Measurements from ENCODE around the gene SRRD. TPM values are rescaled to one million over a fixed set of nuclear protein-coding genes. Genes with fewer than 3 reads are reported as not detected.

SRRD gene
- total RNA-seq, 1 experiment from 2014 or later: 25.1 TPM

GRCh38 chr22:26463688-26464087 is 20.0 kb upstream of the SRRD start (continued):
- TF ChIP-seq ZNF138 (CRISPR knock-in tag; conservative IDR thresholded peaks at IDR 0.05): no peak
- TF ChIP-seq PRRX2 (CRISPR knock-in tag; IDR thresholded peaks at IDR 0.05): no peak

DNA sequence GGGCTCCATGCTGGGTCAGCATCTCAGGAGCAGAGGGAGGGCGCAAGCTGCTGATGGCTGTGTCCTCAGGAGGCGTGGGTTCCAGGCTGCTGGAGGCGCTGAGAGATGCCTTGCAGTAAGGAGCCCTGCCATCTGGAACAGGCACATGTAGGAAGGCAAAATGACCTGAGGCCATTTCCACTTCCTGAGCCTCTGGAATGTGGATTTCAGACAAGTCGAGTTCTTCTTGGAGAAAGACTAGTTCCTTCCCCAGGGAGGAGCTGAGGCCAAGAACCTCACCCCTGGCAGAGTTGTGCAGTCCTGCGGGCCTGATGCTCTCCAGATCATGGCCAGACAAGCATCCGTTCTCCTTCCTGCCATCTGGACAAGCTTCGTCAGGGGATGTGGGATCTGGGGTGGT is 19.4 kb upstream of the SRRD start:
- Mint-ChIP-seq H3K36me3 (peaks cover 65% of the 10 kb centered on the region), H3K4me1 (peaks cover 4% of the 10 kb centered on the region; the same call in 1 of the 2 replicates), H3K27ac (no peak overlapping the region), H3K9me3 (no peaks in the 10 kb centered on the region), H3K27me3 (ENCODE audit: low read depth) (no peaks in the 10 kb centered on the region), H3K4me3 (no peak overlapping the region)
- POLR2A ChIA-PET: no interaction called here
- ATAC-seq (no peak), DNase-seq (ENCODE audit: low spot score) (no peak)
- no peak for TF ChIP-seq ZNF423 (CRISPR knock-in tag; IDR thresholded peaks at IDR 0.05)
- TF ChIP-seq, protein P1, sequence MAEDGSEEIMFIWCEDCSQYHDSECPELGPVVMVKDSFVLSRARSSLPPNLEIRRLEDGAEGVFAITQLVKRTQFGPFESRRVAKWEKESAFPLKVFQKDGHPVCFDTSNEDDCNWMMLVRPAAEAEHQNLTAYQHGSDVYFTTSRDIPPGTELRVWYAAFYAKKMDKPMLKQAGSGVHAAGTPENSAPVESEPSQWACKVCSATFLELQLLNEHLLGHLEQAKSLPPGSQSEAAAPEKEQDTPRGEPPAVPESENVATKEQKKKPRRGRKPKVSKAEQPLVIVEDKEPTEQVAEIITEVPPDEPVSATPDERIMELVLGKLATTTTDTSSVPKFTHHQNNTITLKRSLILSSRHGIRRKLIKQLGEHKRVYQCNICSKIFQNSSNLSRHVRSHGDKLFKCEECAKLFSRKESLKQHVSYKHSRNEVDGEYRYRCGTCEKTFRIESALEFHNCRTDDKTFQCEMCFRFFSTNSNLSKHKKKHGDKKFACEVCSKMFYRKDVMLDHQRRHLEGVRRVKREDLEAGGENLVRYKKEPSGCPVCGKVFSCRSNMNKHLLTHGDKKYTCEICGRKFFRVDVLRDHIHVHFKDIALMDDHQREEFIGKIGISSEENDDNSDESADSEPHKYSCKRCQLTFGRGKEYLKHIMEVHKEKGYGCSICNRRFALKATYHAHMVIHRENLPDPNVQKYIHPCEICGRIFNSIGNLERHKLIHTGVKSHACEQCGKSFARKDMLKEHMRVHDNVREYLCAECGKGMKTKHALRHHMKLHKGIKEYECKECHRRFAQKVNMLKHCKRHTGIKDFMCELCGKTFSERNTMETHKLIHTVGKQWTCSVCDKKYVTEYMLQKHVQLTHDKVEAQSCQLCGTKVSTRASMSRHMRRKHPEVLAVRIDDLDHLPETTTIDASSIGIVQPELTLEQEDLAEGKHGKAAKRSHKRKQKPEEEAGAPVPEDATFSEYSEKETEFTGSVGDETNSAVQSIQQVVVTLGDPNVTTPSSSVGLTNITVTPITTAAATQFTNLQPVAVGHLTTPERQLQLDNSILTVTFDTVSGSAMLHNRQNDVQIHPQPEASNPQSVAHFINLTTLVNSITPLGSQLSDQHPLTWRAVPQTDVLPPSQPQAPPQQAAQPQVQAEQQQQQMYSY (CRISPR knock-in tag; IDR thresholded peaks at IDR 0.05): no peak
- no peak for TF ChIP-seq ZNF219 (CRISPR knock-in tag; IDR thresholded peaks at IDR 0.05; ENCODE audit: borderline replicate concordance)
- TF ChIP-seq, protein P2, sequence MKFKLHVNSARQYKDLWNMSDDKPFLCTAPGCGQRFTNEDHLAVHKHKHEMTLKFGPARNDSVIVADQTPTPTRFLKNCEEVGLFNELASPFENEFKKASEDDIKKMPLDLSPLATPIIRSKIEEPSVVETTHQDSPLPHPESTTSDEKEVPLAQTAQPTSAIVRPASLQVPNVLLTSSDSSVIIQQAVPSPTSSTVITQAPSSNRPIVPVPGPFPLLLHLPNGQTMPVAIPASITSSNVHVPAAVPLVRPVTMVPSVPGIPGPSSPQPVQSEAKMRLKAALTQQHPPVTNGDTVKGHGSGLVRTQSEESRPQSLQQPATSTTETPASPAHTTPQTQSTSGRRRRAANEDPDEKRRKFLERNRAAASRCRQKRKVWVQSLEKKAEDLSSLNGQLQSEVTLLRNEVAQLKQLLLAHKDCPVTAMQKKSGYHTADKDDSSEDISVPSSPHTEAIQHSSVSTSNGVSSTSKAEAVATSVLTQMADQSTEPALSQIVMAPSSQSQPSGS (CRISPR knock-in tag; IDR thresholded peaks at IDR 0.05; ENCODE audit: borderline replicate concordance, low read depth): no peak
- TF ChIP-seq RELA (CRISPR knock-in tag; IDR thresholded peaks at IDR 0.05; ENCODE audit: borderline replicate concordance): no peak
- TF ChIP-seq, protein P3, sequence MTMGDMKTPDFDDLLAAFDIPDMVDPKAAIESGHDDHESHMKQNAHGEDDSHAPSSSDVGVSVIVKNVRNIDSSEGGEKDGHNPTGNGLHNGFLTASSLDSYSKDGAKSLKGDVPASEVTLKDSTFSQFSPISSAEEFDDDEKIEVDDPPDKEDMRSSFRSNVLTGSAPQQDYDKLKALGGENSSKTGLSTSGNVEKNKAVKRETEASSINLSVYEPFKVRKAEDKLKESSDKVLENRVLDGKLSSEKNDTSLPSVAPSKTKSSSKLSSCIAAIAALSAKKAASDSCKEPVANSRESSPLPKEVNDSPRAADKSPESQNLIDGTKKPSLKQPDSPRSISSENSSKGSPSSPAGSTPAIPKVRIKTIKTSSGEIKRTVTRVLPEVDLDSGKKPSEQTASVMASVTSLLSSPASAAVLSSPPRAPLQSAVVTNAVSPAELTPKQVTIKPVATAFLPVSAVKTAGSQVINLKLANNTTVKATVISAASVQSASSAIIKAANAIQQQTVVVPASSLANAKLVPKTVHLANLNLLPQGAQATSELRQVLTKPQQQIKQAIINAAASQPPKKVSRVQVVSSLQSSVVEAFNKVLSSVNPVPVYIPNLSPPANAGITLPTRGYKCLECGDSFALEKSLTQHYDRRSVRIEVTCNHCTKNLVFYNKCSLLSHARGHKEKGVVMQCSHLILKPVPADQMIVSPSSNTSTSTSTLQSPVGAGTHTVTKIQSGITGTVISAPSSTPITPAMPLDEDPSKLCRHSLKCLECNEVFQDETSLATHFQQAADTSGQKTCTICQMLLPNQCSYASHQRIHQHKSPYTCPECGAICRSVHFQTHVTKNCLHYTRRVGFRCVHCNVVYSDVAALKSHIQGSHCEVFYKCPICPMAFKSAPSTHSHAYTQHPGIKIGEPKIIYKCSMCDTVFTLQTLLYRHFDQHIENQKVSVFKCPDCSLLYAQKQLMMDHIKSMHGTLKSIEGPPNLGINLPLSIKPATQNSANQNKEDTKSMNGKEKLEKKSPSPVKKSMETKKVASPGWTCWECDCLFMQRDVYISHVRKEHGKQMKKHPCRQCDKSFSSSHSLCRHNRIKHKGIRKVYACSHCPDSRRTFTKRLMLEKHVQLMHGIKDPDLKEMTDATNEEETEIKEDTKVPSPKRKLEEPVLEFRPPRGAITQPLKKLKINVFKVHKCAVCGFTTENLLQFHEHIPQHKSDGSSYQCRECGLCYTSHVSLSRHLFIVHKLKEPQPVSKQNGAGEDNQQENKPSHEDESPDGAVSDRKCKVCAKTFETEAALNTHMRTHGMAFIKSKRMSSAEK (CRISPR knock-in tag; IDR thresholded peaks at IDR 0.05; ENCODE audit: borderline replicate concordance): no peak
- TF ChIP-seq ZBTB43 (CRISPR knock-in tag; IDR thresholded peaks at IDR 0.05): no peak
- no peak for TF ChIP-seq GTF2I (CRISPR knock-in tag; conservative IDR thresholded peaks at IDR 0.05)
- TF ChIP-seq JUN (CRISPR knock-in tag; IDR thresholded peaks at IDR 0.05): no peak
- no peak for TF ChIP-seq TEAD4 (CRISPR knock-in tag; IDR thresholded peaks at IDR 0.05)
- TF ChIP-seq, protein P4, sequence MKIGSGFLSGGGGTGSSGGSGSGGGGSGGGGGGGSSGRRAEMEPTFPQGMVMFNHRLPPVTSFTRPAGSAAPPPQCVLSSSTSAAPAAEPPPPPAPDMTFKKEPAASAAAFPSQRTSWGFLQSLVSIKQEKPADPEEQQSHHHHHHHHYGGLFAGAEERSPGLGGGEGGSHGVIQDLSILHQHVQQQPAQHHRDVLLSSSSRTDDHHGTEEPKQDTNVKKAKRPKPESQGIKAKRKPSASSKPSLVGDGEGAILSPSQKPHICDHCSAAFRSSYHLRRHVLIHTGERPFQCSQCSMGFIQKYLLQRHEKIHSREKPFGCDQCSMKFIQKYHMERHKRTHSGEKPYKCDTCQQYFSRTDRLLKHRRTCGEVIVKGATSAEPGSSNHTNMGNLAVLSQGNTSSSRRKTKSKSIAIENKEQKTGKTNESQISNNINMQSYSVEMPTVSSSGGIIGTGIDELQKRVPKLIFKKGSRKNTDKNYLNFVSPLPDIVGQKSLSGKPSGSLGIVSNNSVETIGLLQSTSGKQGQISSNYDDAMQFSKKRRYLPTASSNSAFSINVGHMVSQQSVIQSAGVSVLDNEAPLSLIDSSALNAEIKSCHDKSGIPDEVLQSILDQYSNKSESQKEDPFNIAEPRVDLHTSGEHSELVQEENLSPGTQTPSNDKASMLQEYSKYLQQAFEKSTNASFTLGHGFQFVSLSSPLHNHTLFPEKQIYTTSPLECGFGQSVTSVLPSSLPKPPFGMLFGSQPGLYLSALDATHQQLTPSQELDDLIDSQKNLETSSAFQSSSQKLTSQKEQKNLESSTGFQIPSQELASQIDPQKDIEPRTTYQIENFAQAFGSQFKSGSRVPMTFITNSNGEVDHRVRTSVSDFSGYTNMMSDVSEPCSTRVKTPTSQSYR (CRISPR knock-in tag; IDR thresholded peaks at IDR 0.05): no peak
- no peak for TF ChIP-seq NR1H2 (CRISPR knock-in tag; IDR thresholded peaks at IDR 0.05)
- CTCF ChIA-PET: no interaction called here
